RPMI7951 (cell line): ENCODE data around the gene F13A1. TPM values are rescaled to one million over a fixed set of nuclear protein-coding genes. Genes with fewer than 3 reads are reported as not detected.
A peak's percentile ranks its signal among the peaks of the same experiment; 100 is the strongest.

Experiments used
- DNase-seq: peaks from one replicate; pipeline ENCODE4 v3.0.0-alpha.2; 2012; ENCODE audit warnings: low read depth
- total RNA-seq: library from RNA; depleted of rRNA; stranded (reverse); fragments of >200 nt; shearing (Covaris generic); gene quantifications from 2 replicates; pipeline ENCODE4 v1.2.3, GENCODE V29; 2014

F13A1 gene
- total RNA-seq, 1 experiment from 2014 or later, result not detected

DNA sequence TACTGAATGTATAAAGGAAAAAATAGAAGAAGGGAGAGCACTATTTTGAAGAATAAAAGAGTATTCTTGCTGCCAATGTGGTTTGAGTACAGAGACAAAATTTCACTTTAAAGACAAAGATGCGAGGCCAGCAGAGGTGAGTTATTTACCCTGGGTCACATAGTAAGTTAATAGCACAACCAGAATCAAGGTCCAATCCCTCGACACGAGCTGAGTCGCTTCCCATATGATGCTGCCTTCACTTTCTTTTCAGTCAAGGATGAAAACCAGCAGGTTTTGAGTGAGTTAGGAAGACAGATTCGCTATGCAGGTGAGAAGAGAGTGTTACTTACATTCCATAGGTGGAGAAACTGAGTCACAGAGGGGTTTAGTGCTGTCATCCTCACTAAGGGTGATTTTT is 75.8 kb downstream of the F13A1 start:
- DNase-seq, result no peak

DNA sequence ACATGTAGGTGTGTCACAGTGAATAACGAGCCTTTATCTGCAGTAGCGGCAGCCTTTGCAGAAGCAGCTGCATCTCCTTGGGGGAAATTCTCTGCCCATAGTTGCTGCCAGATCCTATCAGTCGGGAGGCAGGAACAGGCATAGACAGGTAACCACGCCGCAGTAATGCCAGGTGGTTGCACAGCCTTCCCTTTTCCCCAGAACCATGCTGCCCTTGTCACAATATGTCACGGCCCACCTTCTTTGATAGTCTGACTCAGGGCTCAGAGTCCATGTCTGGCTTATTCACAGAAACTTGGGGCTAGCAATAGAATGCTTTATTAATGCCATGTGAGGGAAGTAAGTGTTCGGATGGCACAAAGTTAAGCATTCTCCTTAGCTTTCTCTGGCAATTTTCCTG is 76.6 kb downstream of the F13A1 start:
- DNase-seq, result no peak

- no peak for DNase-seq
Observed at GRCh38 chr6:6239598-6240581, 80.6 kb downstream of the F13A1 start.

DNA sequence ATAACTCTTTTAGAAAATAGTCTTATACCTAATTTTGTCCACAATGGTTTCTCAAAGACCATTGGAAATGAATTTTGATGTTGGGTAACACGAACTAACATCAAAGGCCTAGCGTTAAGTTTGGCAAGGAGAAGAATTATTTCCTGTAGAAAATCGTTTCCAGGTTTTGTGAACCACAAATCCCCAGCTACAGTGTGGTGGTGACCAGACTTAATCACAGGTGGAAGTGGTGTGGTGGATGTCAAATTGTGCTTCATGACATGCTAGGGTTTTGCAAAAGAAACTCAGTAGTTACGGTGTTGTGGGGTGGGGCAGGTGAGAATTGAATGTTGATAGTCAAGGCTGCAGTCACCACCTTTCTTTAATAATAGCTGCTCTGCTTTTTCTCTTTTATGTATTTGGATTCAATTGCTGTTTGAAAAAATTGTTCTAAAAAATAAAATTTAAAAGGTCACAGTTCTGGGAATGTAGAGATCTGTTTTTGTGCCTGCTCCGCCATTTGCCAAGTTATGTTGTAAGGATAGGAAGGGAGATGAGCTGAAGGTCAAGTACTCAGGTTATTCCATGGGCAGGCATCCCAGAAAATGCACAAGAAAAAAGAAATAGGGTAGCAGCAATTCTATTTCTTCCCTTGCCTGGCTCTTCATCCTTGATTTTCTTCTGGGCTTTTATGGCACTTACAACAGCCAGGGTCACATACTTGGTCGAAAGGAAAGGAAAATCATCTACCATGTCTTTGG is 83.6 kb downstream of the F13A1 start:
- no peak for DNase-seq

DNA sequence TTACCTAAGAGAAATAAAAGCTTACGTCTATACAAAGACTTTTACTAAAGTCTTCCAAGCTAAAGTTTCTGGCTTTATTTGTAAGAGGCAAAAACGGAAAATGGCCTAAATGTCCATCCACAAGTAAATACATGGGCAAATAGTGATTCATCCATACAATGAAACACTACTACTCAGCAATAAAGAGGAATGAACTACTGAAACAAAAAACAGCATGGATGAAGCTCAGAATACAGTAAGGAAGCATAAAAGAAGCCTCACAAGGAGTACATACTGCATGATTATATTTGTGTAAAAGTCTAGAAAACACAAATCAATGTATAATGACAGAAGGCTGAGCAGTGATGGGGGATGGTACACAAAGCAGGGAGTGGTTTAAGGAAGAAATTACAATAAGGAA is 84.7 kb downstream of the F13A1 start:
- DNase-seq, result no peak

- no peak for DNase-seq
Observed at GRCh38 chr6:6234963-6235362, 85.5 kb downstream of the F13A1 start.

- DNase-seq, result no peak
Observed at GRCh38 chr6:6230286-6230685, 90.2 kb downstream of the F13A1 start.

DNA sequence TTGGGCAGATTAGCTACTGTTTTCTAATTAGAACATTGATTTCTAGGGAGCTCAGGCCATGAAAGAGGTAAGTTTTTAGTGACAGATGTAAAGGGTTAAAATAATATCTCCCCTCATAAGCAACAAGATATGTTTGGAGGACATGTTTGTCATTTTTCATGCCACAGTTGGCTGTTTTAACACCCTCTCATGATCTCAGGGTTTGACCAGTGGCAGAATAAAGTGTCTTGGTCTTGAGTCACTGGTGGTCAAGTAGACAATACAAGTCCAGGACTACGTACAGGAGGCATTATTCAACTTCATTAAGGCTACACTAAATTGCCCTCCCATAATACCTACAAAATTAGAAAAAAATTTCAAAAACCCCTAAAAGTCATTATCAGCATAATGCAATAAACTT is 92.6 kb downstream of the F13A1 start:
- DNase-seq, result no peak

DNA sequence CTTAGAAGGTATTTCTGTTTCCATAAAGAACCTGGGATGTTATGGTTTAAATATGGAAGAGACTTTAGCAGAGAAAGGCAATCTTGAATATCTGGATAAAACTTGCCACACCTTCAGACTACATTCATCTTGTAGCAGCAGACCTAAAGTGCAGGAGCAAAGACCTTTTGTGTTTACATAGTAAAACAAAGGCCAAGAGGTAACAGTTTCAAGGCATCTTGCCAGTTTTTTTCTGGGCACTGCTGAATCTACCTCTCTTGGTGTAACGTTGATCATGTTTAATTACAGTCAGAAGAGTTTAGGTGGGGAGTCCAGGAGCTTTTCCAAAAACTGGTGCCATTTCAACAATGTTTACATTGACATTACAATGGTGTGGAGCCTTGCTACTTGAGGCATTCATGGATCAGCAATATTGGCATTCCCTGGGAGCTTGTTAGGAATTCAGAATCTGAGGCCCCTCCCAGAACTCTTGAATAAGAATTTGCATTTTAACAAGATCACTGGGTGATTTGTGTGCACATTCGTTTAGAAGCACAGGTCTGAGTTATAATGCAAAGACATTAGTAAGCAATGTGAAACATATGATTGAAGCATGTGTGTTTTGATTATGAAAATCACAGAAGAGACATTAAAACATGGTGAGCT is 94.5 kb downstream of the F13A1 start:
- no peak for DNase-seq

DNA sequence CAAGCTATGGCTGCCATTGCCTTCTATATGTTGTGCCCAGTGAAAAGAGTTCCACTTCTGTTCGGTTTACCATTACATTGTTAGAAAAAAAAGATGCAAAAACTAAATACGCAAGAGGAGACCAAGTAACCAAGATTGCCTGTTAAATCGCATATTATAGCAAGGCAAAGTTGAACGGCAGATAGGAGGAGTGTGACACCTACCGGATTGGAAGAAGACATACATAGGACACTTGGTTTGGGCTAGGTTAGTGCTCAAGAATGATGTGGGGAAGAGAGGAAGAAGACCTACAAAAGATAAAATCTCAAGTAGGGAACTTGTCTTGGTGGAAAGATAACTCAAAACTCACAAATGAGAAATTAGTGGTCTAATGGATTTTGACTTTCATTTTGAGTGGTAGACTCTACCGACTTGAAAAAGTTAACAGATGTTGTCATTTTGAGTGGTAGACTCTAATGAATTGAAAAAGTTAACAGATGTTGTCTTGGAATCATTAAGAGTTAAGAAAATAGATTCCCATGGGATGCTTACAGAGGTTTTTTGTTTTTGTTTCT is 95.5 kb downstream of the F13A1 start:
- DNase-seq, result peak; percentile 52

DNA sequence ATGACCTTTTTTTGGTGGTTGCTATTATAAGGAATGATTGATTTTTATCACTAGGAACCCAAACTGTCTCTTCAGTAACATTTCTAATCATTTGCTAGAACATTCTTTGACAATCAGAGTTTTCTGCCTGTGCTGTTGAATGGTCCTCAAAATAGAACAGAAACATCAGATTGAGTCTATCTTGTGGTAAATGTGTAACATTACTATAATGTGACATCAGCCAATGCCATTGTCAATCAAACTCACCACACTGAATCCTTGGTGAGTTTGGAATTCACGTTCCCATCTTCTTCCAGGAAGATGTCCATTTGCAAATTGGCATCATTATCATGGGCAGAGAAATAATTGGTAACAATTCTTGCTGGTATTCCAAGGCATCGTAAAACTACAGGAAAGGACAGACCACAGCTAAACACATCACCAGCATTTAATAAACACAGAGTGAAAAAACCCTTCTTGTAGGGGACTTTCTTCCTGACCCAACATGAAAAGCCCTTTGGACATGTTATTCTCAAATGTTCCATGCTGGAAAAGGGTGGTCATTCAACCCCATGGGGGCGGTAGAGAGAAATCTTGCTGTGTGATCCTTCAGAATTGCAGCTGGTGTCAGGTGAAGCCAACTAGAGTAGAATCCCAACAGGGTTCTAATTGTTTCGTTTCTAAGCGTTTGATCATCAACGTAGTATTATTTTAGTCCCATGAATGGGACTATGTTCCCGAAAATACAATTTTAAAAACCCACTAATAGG is 98.5 kb downstream of the F13A1 start:
- peak; percentile 6 for DNase-seq

DNA sequence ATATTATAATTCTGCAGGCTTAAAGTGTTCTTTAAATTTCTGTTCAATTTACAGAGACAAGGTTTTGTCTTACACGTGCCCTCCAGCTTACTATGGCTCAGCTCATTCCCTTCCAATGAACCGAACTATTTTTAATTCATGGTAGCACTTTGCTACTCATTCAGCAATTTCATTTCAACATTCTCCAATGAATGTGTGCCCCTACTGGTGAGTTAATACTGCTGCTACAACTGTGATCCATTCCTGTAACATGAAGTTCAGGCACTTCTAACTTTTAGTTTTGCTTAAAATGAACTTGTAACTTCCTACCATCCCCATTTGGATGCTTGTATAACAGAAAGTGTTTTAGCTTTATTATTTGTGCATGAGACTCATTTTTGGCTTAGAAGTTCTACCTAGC is 99.7 kb downstream of the F13A1 start:
- no peak for DNase-seq

DNA sequence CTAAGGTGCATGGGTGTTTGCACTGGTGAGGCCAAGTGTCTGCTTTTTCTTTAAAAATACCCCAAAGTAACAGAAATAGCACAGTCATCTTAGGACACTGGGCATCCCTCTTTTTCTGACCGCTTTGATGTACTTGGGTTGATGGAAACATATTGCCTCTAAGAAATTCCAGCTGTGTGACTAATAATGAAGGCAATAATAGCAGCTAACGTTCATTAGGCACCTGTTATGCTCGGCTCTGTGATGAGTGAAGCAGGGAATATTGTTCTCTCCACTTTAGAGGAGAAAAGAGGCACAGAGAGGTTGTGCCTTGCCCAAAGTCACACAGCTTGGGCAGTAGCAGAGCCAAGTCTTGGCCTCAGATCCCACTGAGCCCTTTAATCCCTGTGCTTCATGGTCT is 100.7 kb downstream of the F13A1 start:
- no peak for DNase-seq

DNA sequence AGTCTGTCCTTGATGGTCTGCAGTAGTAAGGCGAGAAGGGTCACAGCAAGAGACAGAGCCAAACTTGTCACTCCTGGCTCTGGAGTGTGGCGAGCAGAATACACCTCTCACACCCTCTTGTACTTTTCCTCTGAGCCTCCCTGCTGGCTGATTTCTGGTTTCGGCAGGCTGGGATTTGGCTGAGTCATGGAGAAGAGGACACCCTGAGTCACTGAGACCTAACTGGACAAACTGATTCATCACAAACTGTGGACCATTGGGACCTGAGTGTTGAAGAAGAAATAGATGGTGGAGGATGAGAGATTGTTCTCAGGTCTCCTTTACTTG is 101.7 kb downstream of the F13A1 start:
- peak; percentile 40 for DNase-seq

DNA sequence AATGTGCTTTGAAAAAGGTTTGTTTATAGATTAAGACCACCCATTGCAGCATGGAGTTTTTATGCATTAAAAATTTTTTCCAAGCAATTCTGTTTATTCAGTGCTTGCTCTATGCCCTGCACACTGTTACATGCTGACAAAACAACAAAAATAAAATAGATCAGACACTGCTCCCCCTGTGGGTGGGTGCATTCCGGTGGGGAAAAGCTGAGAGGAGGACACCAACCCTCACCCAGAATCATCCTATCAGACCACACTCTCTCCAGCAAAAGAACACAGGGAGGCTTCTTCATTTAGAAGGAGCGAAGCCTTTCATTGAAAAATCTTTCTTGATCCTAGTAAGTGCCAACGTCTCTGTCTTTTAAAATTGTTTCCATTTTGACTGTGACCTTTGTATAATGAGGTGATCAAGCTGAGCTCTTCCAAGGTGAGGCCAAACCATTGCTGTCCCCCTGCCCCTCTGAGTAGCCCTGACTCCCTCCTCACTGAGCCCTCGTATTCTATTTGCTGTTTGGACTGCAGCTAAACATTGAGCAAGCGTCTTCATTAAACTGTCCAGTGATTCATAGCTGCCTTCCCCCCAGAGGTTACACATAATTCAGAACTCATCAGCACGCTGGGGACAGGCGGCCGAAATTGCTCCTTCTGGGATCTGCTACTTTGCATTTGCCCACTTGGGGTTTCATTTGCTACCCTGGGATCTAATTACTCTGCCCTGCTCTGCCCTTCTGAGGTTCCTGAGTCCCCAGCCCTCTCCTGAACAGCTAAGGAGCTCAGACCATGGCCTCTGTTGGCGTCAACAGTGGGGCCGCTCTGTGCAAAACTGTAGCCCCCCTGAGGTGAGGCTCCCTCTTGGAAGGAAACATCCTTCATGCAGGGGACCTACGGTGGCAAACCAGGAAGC is 102.4 kb downstream of the F13A1 start:
- peak; percentile 3 for DNase-seq

DNA sequence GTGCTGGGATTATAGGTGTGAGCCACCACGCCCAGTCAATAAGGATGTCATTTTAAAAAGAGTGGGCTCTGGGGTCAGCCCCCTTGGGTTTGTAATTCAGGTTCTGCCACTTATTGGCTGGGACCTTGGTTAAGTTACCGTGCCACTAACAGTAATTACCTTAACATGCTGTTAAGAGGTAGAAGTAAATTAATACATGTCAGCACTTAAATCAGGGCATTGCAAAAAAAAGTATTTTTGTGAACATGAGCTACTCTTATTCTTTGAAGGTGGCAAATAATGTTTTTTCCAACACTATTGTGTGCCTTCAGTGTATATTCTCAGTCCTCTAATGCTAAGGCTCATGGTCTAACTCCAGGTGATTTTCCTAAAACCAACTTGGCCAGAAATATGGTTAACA is 109.5 kb downstream of the F13A1 start:
- no peak for DNase-seq

GRCh38 chr6:6202886-6203285 is 117.6 kb downstream of the F13A1 start:
- no peak for DNase-seq

- DNase-seq, result no peak
Observed at GRCh38 chr6:6201200-6201599, 119.3 kb downstream of the F13A1 start.

DNA sequence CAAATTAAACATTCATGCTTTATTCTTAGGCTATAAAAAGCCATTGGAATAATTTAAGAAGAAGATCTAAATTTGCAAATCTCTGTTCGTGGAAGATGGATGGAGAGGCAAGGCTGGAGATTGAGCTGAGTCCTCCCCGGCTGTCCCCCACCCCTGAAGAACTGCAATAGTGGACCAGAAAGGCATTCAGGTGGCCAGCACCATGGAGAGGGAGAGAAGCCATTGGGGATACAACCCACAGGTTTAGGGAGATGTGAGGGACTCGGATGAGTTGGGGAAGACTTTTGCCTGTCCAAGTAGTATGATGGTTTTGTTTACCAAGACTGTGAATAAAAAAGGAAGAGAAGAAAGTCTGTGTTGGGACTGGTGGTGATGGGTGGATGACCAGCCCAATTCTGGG is 120.8 kb downstream of the F13A1 start:
- no peak for DNase-seq

GRCh38 chr6:6196762-6197161 is 123.7 kb downstream of the F13A1 start:
- no peak for DNase-seq

DNA sequence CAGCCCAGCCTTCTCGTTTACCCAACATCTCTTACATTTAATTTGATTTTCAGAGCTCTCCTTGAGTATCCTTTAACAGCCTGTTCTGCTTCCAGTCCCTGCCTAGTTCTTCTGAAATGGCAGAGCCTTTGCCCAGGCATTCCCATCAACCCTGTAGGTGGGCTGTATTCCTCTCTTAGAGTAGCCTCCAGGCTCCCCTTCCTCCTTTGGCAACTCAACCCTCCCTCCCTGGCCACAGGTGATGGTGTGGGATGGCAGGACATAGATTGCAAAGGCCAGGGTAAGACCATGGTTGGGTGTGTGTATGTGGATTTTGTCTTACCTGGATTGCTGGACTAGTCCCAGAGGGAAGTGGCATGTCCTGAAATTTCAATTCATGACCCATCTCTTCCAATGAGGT is 125.4 kb downstream of the F13A1 start:
- DNase-seq, result no peak
